GM06990 (cell line): ENCODE measurements around the gene CPVL.

Experiments
- DNase-seq: peaks from one replicate; pipeline ENCODE4 v3.0.0-alpha.2; 2011; ENCODE audit not compliant: insufficient read length; ENCODE audit errors: extremely low read depth
- H3K27me3 ChIP-seq: replicated peaks from 2 replicates; pipeline ENCODE4 v1.6.0; 2011; ENCODE audit warnings: low read length; ENCODE audit not compliant: control insufficient read depth, insufficient read depth
- H3K36me3 ChIP-seq: 2 replicates; pipeline ENCODE4 v1.5.1; 2011; ENCODE audit warnings: low read length; ENCODE audit not compliant: control insufficient read depth, insufficient read depth
- H3K4me3 ChIP-seq: replicated peaks from 2 replicates; pipeline ENCODE4 v1.5.1; 2011; ENCODE audit warnings: low read depth, mild to moderate bottlenecking, control low read depth, low read length
- CTCF ChIP-seq: IDR thresholded peaks from 2 replicates; pipeline ENCODE4 v1.5.1; 2011; ENCODE audit warnings: low read length, control low read depth, mild to moderate bottlenecking, inconsistent platforms; ENCODE audit not compliant: insufficient read depth, poor library complexity, severe bottlenecking

The CPVL gene

DNA sequence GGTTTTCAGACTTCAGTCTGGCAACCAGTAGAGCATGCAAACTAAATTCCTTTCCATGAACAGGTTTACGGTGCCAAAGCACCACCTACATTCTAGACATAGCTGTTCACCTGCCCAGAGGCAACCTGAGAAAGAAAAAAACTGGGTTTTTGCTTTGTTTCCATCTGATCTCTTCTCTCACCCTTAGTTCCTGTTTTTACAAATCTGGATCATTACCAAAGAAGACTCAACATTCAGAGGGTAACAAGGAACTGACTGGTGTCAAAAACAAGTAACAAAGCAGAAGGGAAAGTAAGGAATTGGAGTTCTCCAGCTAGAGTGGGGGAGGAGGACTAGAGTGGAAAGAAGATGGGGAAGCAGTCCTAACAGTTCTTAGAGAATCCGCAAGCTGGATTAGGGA, 36.4 kb downstream of the CPVL start:
- TF ChIP-seq CTCF: no peak
- H3K27me3 ChIP-seq: peaks cover 1% of the 10 kb centered on the region
- DNase-seq: no peak
- H3K4me3 ChIP-seq: no peak overlapping the region
- H3K36me3 ChIP-seq: no peaks in the 10 kb centered on the region

DNA sequence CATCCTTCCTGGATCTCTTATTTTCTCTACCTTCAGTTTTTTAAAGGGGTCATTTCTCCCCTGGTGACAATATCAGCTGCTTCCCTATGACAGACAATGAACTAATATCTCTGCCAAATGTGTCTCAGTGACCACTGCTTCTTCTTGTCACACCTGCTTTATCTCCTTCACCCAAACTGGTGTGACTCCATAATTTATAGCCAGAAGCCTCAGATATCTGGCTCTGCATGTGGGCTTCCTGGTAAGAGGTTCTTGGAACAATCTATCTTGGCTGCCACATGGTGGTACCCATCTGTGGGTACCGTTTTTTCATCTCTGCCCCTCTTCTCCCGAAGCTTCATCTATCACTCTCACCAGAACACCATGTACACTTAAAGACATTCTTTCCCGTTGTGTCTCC, 37.0 kb downstream of the CPVL start:
- Histone ChIP-seq H3K36me3 (no peaks in the 10 kb centered on the region), H3K4me3 (no peak overlapping the region), H3K27me3 (peaks cover 1% of the 10 kb centered on the region)
- TF ChIP-seq CTCF: no peak
- no peak for DNase-seq

GRCh38 chr7:29107056-29107455, 39.3 kb downstream of the CPVL start:
- no peak for DNase-seq
- peaks cover 1% of the 10 kb centered on the region for H3K27me3 ChIP-seq
- no peak for TF ChIP-seq CTCF
- no peaks in the 10 kb centered on the region for H3K36me3 ChIP-seq
- no peak overlapping the region for H3K4me3 ChIP-seq

DNA sequence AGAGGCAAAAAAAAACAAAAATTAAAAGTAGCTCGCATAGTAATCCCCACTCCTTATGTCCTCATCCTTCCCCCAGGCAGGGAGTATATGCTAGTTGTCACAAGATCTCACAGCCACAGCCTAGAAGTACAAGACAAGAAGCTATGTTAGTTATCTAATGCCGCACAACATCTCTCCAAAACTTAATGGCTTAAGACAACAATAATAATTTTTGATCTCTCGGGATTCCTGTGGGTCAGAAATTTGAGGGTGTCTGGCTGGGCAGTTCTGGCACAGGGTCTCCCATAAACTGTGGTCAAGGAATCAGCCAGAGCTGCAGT, 39.7 kb downstream of the CPVL start:
- peaks cover 1% of the 10 kb centered on the region for H3K27me3 ChIP-seq
- H3K4me3 ChIP-seq: no peak overlapping the region
- no peak for DNase-seq
- no peak for TF ChIP-seq CTCF
- H3K36me3 ChIP-seq: no peaks in the 10 kb centered on the region

GRCh38 chr7:29105752-29106668, 40.3 kb downstream of the CPVL start:
- Histone ChIP-seq H3K4me3 (no peak overlapping the region), H3K27me3 (peaks cover 1% of the 10 kb centered on the region; the same call in 1 of the 2 replicates), H3K36me3 (no peaks in the 10 kb centered on the region)
- TF ChIP-seq CTCF: peak; percentile 82
- DNase-seq: peak; percentile 5
